Smooth muscle cell (in vitro differentiated cells): ENCODE results near the gene SLC31A2. TPM values are rescaled to one million over a fixed set of nuclear protein-coding genes. Genes with fewer than 3 reads are reported as not detected.

Source experiments
- DNase-seq: peaks from one replicate; lab custom pipeline; 2025; ENCODE audit not compliant: unreplicated experiment; lab: John Stamatoyannopoulos, UW
- H2AFZ ChIP-seq: fragments of 200-600 bp; sonication (generic); 2 replicates; pipeline ENCODE4 v1.6.0; 2016; ENCODE audit warnings: antibody characterized with exemption, low read depth, mild to moderate bottlenecking
- H3F3A ChIP-seq: fragments of 200-600 bp; sonication (generic); 2 replicates; pipeline ENCODE4 v1.6.0; 2017; ENCODE audit warnings: antibody characterized with exemption, low read depth
- H3K27ac ChIP-seq: fragments of 200-600 bp; sonication (generic); 2 replicates; pipeline ENCODE4 v1.5.1; 2016; ENCODE audit warnings: low read depth, mild to moderate bottlenecking
- H3K27me3 ChIP-seq: fragments of 200-600 bp; sonication (generic); 2 replicates; pipeline ENCODE4 v1.6.1; 2016; ENCODE audit warnings: low read depth, mild to moderate bottlenecking
- H3K36me3 ChIP-seq: fragments of 200-600 bp; sonication (generic); 2 replicates; pipeline ENCODE4 v1.5.1; 2016; ENCODE audit warnings: low read depth
- H3K4me1 ChIP-seq: fragments of 200-600 bp; sonication (generic); 2 replicates; pipeline ENCODE4 v1.5.1; 2016; ENCODE audit warnings: low read depth
- H3K4me2 ChIP-seq: fragments of 200-600 bp; sonication (generic); 2 replicates; pipeline ENCODE4 v1.6.0; 2016; ENCODE audit warnings: mild to moderate bottlenecking
- H3K4me3 ChIP-seq: fragments of 200-600 bp; sonication (generic); 2 replicates; pipeline ENCODE4 v1.5.1; 2016; ENCODE audit warnings: mild to moderate bottlenecking
- H3K79me2 ChIP-seq: fragments of 200-600 bp; sonication (generic); 2 replicates; pipeline ENCODE4 v1.6.0; 2016; ENCODE audit warnings: low read depth, mild to moderate bottlenecking
- H3K9ac ChIP-seq: fragments of 200-600 bp; sonication (generic); 2 replicates; pipeline ENCODE4 v1.6.0; 2016; ENCODE audit warnings: low read depth
- H3K9me3 ChIP-seq: fragments of 200-600 bp; sonication (generic); replicated peaks from 2 replicates; pipeline ENCODE4 v1.5.1; 2016; ENCODE audit warnings: low read depth
- H4K20me1 ChIP-seq: fragments of 200-600 bp; sonication (generic); 2 replicates; pipeline ENCODE4 v1.6.0; 2016; ENCODE audit warnings: low read depth
- CTCF ChIP-seq: fragments of 200-600 bp; sonication (generic); IDR thresholded peaks from 2 replicates; pipeline ENCODE4 v1.5.1; 2017; ENCODE audit warnings: borderline replicate concordance, mild to moderate bottlenecking, antibody characterized with exemption; ENCODE audit not compliant: insufficient read depth, poor library complexity, severe bottlenecking
- WGBS: methylation state at CpG from one replicate; pipeline ENCODE4 v1.1.7; 2016; ENCODE audit warnings: low lambda C conversion rate; 5-methylcytosine and 5-hydroxymethylcytosine counted together
- polyA plus RNA-seq: library from polyadenylated mRNA; unstranded; fragments of >200 nt; fragmentation: Nextera tagmentation; extraction: Ambion mirVana; gene quantifications from 2 replicates; pipeline ENCODE4 v1.2.1, GENCODE V29; 2016
- total RNA-seq: library from RNA; depleted of rRNA; stranded (reverse); fragments of >200 nt; gene quantifications from 2 replicates; pipeline ENCODE4 v1.2.3, GENCODE V29; 2014

Gene SLC31A2
- total and polyA plus RNA-seq, 2 experiments from 2014 or later: 4.8 to 9.1 TPM

DNA sequence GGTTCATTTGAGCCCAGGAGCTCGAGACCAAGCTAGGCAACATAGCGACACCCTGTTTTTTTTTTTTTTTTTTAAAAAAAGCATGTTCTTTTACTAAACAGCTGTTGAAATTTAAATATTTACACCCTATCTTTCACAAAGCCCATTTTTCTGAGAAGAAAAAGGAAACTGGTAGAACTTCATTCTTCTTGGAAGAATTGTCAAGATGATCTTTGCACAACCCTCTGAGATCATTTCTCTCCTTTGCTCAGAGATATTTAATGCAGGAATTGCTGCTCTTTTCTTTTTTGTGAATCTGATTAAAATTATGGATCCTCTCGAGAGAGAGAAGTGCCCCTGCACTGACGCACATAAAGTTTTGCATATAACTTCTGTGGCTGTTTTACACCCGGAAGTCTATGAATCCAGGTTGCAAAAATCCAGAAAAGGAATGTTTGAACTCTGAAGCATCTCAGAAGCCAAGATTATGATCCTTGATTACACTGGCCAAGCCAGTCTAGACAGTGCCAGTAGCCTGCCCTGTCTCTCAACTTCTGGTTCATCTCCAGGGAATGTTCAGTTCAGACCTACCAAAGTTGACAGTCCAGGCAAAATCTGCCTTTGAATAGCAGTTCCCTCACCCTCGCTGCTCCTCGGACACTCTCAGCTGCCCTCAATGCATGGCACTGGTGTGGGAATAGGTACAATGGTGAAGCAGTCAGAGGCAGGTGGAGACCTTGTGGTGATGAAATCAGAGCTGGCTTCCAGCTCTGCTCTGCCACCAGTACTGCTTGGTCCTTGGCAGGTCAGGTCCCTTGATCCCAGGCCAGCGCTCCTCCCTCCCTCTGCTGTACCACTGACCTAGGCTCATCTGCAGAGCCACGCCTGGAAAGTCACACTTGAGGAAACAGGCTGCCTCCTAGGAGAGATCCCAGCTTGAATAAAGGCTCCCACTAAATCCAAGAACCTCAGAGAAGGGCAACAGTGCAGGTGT lies 13.3 kb upstream of the SLC31A2 start:
- 76% methylated on average over 9 of the region's 9 CpGs for WGBS
- Histone ChIP-seq H2AFZ (no peak overlapping the region), H3K4me1 (no peaks in the 10 kb centered on the region), H3K36me3 (no peaks in the 10 kb centered on the region), H3K4me2 (no peak overlapping the region), H3K9me3 (no peaks in the 10 kb centered on the region), H4K20me1 (no peaks in the 10 kb centered on the region), H3K27me3 (no peaks in the 10 kb centered on the region), H3K79me2 (no peaks in the 10 kb centered on the region), H3K9ac (no peak overlapping the region), H3K27ac (no peak overlapping the region), H3F3A (no peaks in the 10 kb centered on the region), H3K4me3 (no peak overlapping the region)
- no peak for TF ChIP-seq CTCF
- DNase-seq: no peak

GRCh38 chr9:113138760-113139159 lies 12.0 kb upstream of the SLC31A2 start:
- H3K4me2 ChIP-seq: no peak overlapping the region
- WGBS: 70% methylated on average over 3 of the region's 3 CpGs
- no peaks in the 10 kb centered on the region for H3K4me1 ChIP-seq
- no peak for DNase-seq
- no peak overlapping the region for H3K9ac ChIP-seq
- TF ChIP-seq CTCF: no peak
- no peaks in the 10 kb centered on the region for H3K27me3 ChIP-seq
- no peak overlapping the region for H2AFZ ChIP-seq
- H3K9me3 ChIP-seq: no peaks in the 10 kb centered on the region
- H4K20me1 ChIP-seq: no peaks in the 10 kb centered on the region
- no peak overlapping the region for H3K27ac ChIP-seq
- no peaks in the 10 kb centered on the region for H3F3A ChIP-seq
- no peaks in the 10 kb centered on the region for H3K36me3 ChIP-seq
- H3K4me3 ChIP-seq: no peak overlapping the region
- H3K79me2 ChIP-seq: no peaks in the 10 kb centered on the region

DNA sequence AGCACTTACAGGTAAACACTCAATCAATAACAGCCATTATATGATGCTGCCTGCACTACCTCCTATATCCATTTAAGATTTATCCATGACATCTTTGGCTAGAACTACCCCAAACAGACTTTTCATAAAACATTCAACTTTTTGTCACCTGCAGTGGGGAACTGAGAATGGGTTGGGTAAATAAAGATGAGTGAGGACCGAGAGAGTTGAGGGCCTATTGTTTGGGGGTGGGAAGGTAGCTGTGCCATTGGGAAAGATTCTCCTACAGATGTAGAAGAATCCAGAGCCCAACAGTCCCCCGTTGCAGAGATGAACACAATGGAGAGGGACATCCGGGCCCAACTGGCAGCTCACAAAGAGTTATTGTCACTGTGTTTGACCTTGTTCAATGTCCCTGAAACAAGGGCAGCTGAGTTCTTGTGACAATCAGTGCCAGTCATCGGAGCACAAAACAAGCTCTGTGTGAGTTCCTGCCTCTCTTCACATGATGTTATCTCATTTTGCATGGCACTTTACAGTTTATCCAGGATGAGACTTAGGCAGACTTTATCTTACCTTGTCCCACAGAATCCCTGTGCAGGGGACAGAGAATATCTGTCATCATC lies 11.5 kb upstream of the SLC31A2 start:
- no peaks in the 10 kb centered on the region for H3K79me2 ChIP-seq
- WGBS: 88% methylated on average over 4 of the region's 4 CpGs

More for the DNA sequence above, 11.5 kb upstream of the SLC31A2 start:
- Histone ChIP-seq H3F3A (no peaks in the 10 kb centered on the region), H4K20me1 (no peaks in the 10 kb centered on the region), H3K36me3 (no peaks in the 10 kb centered on the region), H3K4me2 (no peak overlapping the region), H3K4me3 (no peak overlapping the region), H3K4me1 (no peaks in the 10 kb centered on the region), H3K27me3 (no peaks in the 10 kb centered on the region), H3K27ac (no peak overlapping the region), H3K9me3 (no peaks in the 10 kb centered on the region), H2AFZ (no peak overlapping the region), H3K9ac (no peak overlapping the region)
- no peak for TF ChIP-seq CTCF
- no peak for DNase-seq
